ENCODE data around the gene DNASE1L3.

Gene DNASE1L3

DNA sequence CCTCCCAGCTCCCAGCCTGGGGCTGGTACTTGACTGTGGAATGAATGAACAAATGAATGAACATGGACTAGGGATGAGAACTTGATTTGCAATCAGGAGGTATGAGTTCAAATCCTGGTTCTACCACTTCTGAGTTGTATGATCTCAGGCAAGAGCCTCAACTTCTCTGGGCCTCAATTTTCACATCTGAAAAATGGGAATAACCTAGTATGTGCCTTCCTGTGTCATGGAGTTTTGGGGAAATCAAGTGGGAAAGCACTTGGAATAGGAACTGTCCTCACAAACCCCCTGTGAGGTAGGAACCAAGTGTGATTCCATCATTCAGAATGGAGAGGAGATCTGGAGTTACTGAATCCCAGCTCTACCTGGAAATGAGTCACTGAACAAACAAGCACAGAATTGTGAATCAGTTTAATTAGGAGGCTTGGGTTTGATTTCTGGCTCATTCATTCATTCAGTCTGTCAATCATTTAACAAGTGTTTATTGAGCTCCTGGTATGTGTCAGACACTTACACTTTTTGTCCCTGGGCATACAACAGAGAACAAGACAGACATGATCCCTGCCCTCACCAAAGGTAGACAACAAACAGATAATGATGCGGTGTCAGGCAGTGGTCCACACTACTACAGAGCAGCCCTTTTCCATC lies 29.7 kb downstream of the DNASE1L3 start:
- Mint-ChIP-seq H3K27me3 (no peaks in the 10 kb centered on the region), H3K36me3 (ENCODE audit: low read depth) (no peaks in the 10 kb centered on the region), H3K4me1 (ENCODE audit: low read depth) (peaks cover 25% of the 10 kb centered on the region)

DNA sequence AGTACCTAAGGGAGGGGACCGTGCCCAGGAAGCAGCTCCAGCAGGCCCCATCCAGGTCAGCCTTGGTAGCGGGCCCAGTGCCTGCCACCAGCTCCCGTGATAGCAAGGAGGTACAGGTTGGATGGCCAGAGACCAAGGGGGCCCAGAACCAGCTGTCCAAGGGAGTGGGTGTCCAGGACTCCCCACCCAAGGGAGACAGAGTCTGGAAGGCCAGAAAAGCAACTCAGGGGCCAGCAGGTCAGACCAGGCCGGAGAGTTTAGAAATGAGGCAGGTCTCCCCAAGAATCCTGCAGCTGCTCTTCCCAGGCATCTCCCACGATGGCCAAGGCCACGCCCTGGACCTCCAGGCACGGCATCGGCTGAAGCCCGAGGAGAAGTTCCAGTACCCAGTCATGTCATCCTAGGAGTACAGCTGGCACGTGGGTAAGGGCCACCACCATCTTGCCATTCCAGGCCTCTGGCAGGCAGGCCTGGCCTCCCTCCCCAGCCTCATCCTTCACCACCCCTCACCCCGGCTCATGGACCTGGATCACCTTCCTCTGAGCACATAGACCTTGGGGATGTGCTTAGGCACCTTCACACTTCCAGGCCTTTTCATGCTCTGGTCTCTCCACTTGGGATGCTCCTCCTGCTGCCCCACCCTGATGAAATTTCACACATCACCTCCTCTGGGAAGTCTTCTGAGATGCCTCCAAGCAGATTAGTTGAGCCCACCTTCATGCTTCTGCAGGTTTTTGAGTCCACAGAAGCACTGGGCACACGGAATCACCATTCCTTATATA lies 30.5 kb downstream of the DNASE1L3 start:
- H3K4me1 Mint-ChIP-seq (ENCODE audit: low read depth), result peaks cover 25% of the 10 kb centered on the region
- no peaks in the 10 kb centered on the region for H3K9me3 Mint-ChIP-seq
- H3K36me3 Mint-ChIP-seq (ENCODE audit: low read depth), result no peaks in the 10 kb centered on the region
- no peak overlapping the region for H3K4me3 Mint-ChIP-seq
- no peak overlapping the region for H3K27ac Mint-ChIP-seq
- H3K27me3 Mint-ChIP-seq, result no peaks in the 10 kb centered on the region

More for the DNA sequence above, 29.7 kb downstream of the DNASE1L3 start:
- Mint-ChIP-seq H3K9me3 (no peaks in the 10 kb centered on the region), H3K27ac (no peak overlapping the region), H3K4me3 (no peak overlapping the region)

DNA sequence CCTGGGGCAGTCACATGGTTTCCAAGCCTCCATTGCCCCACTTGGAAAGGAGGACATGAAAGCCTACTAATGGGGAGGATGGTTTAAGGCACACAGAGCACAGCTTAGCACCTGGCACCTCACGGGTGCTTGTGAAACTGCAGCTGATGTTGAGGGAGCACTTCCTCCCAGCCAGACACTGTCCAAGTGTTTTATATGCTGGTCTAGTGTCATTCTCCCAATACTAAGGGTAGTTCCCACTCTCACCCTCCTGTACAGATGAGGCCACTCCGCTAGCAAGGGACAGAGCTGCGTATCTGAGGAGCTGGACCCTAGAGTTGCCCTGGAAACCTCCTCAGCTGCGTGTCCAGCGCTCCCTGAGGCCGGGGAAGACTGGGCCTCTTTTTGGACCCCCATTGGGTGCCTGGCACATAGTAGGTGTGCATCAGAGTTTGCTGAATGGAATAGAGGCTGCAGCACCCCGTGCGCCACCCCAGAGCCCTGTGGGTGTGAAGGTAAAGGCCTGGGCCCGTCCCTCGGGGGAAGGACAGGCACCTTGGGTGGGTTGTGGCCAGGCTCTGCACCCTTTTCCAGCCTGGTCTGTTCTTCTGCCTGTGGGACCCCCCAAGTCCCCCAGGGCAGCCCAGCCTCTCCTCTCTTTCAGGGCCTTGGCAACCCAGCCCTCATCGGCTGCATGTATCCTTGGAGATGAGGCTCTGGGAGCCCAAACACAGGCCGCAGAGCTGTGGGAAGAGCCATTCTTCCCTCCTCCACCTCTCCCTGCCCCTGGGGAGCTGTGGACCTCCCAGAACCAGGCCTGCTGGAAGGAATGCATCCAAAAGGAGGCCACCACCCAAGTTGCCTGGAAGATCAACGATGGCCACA lies 31.3 kb downstream of the DNASE1L3 start:
- Mint-ChIP-seq H3K27me3 (no peaks in the 10 kb centered on the region), H3K36me3 (ENCODE audit: low read depth) (no peaks in the 10 kb centered on the region), H3K4me3 (no peak overlapping the region), H3K27ac (no peak overlapping the region), H3K4me1 (ENCODE audit: low read depth) (peaks cover 25% of the 10 kb centered on the region), H3K9me3 (no peaks in the 10 kb centered on the region)

DNA sequence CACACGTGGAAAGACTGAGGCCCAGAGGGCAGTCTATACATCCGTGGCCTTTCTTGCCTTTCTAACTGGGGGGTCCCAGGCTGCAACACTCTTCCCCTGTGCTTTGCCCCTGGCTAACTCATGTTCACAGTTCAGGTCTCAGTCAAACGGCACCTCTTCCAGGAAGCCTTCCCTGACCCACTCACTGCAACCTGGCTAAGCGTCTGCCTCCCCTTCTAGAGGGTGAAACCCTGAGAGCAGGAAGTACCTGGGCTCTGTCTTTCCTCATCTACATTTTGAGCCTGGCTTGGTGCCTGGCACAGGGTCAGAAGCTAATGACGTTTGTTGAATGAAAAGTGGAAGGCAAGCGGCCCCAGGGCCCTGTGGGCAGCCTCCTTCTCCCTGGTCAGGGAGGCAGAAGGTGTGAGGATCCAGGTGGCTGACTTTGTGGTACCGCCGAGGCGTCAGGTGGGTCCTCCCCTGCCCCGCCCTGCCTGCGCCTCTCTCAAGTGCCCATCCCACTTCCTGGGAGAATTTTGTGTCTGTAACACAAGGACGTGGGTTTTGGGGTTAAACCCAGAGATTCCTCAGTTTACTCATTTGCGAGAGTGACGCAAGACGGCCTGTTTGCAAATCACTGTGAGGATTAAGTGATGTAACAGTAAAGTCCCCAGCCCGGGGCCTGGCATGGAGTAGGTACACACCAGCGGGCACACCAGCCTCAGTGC lies 32.1 kb downstream of the DNASE1L3 start:
- H3K4me3 Mint-ChIP-seq, result peak overlapping the region; percentile 47
- H3K27ac Mint-ChIP-seq, result no peak overlapping the region
- H3K9me3 Mint-ChIP-seq, result no peaks in the 10 kb centered on the region

DNA sequence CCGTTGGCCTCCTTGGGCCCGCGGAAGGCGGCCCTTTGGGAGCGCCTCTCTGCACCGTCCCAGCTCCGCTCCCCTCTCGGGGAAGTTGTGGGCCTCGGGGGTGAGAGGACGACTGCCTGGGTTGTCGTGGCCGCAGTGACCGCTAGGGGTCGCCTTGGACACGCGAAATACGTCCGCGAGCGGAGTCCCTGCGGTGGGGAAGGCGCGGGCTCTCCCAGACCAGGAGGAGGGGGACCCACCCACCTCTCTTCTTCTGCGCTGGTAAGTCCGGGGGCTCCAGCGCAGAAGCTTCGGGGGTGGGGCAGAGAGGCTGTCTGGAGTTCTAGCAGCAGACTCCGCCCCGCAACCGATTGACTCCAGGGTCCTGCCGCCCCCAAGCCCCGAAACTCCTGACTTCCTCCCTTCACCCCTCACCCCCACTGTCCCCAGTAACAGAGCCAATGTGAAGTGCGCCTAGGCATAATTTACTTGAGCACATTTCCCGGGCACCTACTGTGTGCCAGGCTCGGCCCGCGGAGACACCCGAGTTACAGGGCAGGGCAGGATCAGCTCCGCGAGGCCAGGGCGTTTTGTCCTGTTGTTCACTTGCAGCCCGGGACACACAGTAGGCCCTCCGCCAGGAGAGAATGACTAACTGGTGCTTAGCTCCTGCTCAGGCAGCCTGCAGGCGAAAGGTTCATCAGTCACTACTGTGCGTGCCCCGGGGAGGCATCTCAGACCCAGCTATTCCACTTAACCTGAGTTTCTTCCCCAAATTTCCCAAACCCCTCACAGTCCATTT lies 32.8 kb downstream of the DNASE1L3 start:
- no peaks in the 10 kb centered on the region for H3K9me3 Mint-ChIP-seq
- H3K27ac Mint-ChIP-seq, result no peak overlapping the region
- peak overlapping the region; percentile 47 for H3K4me3 Mint-ChIP-seq
- H3K27me3 Mint-ChIP-seq, result no peaks in the 10 kb centered on the region
- no peaks in the 10 kb centered on the region for H3K36me3 Mint-ChIP-seq (ENCODE audit: low read depth)
- H3K4me1 Mint-ChIP-seq (ENCODE audit: low read depth), result peaks cover 25% of the 10 kb centered on the region

More for the DNA sequence above, 32.1 kb downstream of the DNASE1L3 start:
- Mint-ChIP-seq H3K27me3 (no peaks in the 10 kb centered on the region), H3K4me1 (ENCODE audit: low read depth) (peaks cover 25% of the 10 kb centered on the region), H3K36me3 (ENCODE audit: low read depth) (no peaks in the 10 kb centered on the region)

DNA sequence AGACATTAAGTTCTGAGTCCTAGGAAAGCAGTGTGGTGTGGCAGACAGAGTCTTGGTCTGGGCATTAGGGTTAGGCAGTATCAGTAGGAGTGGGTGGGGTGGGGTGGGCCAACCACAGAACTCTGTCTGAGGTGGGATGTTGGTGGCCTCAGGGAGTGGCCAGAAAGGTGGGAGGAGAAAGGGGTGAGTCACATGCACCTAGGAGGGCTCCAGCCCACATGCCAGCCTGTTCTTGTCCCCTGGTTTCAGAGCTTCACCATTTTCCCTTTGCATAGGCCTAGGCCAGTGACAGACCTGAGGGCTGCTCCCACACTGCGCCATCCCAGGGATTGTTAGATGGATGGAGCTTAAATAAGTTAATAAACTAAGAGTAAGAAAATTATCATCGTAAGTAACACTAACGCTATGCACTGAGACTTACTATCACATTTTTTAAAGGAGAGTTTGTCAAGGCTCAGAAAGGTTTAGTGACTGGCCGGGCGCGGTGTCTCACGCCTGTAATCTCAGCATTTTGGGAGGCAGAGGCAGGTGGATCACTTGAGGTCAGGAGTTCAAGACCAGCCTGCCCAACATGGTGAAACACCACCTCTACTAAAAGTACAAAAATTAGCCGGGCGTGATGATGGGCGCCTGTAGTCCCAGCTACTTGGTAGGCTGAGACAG lies 33.8 kb downstream of the DNASE1L3 start:
- no peaks in the 10 kb centered on the region for H3K36me3 Mint-ChIP-seq (ENCODE audit: low read depth)
- H3K27ac Mint-ChIP-seq, result no peak overlapping the region
- peaks cover 25% of the 10 kb centered on the region for H3K4me1 Mint-ChIP-seq (ENCODE audit: low read depth)
- no peak overlapping the region for H3K4me3 Mint-ChIP-seq
- no peaks in the 10 kb centered on the region for H3K9me3 Mint-ChIP-seq
- no peaks in the 10 kb centered on the region for H3K27me3 Mint-ChIP-seq

DNA sequence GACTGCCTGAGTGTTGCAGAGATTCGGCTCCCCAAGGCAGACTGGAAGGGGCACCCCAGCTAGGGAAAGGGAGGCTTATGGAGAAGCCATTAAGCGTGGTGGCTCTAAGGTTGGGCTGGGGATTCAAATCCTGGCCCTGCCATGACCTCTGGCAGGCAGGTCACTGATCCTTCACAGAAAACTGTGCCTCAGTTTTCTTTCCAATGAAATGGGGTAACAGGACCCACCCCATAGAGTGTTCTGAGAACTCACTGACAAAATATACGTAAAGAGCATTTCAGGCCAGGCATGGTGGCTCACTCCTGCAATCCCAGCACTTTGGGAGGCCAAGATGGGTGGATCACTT lies 34.6 kb downstream of the DNASE1L3 start:
- Mint-ChIP-seq H3K36me3 (ENCODE audit: low read depth) (no peaks in the 10 kb centered on the region), H3K9me3 (no peaks in the 10 kb centered on the region), H3K27me3 (no peaks in the 10 kb centered on the region), H3K4me3 (no peak overlapping the region), H3K4me1 (ENCODE audit: low read depth) (peaks cover 25% of the 10 kb centered on the region), H3K27ac (no peak overlapping the region)

DNA sequence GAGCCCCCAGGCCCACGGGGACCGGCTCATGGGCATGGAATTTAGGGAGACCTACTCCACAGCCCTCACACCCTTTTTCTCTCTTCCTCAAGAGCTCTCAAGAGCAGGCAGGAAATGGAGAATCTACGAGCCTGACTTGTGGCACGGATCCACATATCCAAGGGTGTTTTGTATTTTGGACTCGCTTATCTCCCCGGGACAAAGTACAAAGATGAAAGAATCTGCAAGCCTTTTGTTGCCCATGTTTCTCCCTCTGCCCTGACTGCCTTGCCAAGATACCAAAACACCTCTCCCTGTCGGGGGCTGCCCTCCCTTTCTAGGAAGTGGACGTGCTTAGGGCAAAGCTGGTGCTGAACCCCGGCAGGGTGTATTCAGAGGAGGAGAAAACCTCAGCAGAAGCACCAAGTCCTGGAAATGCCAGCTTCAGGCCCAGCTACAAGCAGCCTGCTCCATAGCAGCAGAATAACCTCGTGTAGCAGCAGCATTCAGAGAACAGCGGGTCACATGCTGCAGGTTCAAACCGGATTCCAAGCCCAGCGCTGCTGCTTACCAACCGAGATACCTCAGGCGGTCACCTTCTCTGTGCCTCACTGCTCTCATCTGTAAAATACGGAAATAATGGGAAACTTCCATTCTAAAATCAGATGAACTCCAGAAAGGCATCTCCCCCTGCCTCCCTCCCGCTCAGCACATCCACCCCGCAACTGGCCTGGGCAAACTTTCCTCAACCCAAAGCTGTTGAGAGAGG lies 35.2 kb downstream of the DNASE1L3 start:
- Mint-ChIP-seq H3K27ac (no peak overlapping the region), H3K4me1 (ENCODE audit: low read depth) (peaks cover 25% of the 10 kb centered on the region), H3K27me3 (no peaks in the 10 kb centered on the region), H3K9me3 (no peaks in the 10 kb centered on the region), H3K4me3 (no peak overlapping the region), H3K36me3 (ENCODE audit: low read depth) (no peaks in the 10 kb centered on the region)

DNA sequence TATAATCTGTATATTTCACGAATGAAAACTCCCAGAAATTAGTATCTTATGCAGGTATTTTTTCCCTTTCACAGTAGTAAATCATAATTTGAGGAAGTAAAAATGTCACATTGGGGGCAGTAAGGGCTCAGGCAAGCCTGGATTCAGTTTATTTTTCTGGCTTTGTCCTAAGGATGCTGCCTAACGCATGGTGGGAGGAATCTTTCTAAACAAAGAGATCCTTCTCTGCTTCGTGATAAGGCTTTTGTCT lies 35.7 kb downstream of the DNASE1L3 start:
- no peaks in the 10 kb centered on the region for H3K27me3 Mint-ChIP-seq
- H3K27ac Mint-ChIP-seq, result no peak overlapping the region
- no peaks in the 10 kb centered on the region for H3K36me3 Mint-ChIP-seq (ENCODE audit: low read depth)
- no peaks in the 10 kb centered on the region for H3K9me3 Mint-ChIP-seq
- H3K4me3 Mint-ChIP-seq, result no peak overlapping the region
- H3K4me1 Mint-ChIP-seq (ENCODE audit: low read depth), result peaks cover 25% of the 10 kb centered on the region

DNA sequence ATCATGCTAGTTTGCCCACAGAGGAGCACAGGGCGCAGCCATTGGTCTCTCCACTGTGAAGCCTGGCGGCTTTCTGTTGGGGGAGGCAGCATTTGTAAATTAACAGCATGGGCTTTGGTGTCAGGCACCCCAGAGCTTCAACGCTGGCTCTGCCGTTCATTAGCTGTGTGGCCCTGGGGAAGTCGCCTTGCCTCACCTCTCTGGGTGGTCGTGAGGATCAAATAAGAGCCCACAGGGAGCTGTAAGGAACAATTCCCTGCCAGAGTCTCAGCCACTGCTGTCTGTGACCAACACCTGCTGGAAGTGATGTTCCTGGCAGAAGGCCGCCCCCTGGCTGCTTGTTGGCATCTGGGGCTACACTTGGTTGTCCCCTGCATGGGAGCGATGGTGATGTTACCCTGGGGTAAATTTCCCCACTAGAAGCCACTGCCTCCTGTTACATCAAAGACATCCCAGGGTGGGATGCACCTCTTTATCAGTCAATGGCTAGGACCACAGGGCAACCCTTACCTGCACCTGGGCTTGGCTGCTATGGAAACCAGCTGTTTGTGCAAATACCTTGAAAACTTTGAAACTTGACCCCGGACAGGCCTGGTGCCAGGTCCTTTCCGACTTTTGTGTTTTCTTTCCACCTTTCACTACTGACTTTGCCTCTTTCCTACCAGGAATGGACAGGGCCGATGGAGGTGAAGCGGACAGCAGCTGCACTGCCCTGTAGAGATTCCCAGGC lies 36.9 kb downstream of the DNASE1L3 start:
- H3K9me3 Mint-ChIP-seq, result no peaks in the 10 kb centered on the region
- no peak overlapping the region for H3K27ac Mint-ChIP-seq
- H3K4me1 Mint-ChIP-seq (ENCODE audit: low read depth), result peaks cover 25% of the 10 kb centered on the region
- no peaks in the 10 kb centered on the region for H3K27me3 Mint-ChIP-seq
- no peak overlapping the region for H3K4me3 Mint-ChIP-seq
- no peaks in the 10 kb centered on the region for H3K36me3 Mint-ChIP-seq (ENCODE audit: low read depth)

DNA sequence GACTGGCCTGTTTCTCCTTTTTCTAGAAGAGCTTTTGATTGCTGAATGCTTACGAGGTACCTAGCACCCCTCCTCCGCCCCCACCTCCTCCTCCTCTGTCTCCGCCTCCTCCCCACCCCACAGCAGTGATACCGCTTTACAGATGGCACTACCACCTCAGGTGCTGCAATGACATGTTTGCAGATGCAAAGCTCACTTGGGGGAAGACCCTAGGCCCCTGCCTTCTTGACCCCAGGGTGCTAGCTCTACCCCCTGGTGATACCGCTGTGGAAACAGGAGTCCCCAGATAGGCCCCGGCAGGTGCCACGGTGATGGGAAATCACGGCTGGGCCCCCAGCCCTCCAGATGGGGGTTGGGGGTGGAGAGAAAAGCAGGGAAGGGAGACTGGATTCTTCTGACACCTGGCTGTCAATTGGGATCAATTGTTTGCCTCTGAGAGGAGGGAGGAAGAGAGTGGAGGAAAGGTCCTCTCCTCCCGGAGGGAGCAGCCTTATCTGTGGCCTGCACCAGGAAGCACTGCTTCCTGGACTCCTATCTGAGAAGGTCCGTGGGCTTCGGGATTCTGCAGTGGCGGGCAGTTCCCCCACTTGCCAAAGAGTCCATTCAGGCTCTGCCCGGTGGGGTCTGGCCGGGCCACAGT lies 37.6 kb downstream of the DNASE1L3 start:
- no peaks in the 10 kb centered on the region for H3K36me3 Mint-ChIP-seq (ENCODE audit: low read depth)
- H3K4me1 Mint-ChIP-seq (ENCODE audit: low read depth), result peaks cover 18% of the 10 kb centered on the region

DNA sequence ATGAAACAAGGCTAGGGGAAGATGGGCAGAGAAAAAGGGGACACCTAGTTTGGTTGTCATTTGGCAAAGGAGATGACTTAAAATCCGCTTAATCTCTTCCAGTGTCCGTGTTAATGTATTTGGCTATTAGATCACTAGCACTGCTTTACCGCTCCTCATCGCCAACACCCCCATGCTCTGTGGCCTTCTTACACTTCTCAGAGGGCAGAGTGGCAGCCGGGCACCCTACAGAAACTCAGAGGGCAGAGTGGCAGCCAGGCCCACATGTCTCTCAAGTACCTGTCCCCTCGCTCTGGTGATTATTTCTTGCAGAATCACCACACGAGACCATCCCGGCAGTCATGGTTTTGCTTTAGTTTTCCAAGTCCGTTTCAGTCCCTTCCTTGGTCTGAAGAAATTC lies 39.6 kb downstream of the DNASE1L3 start:
- H3K9me3 Mint-ChIP-seq, result no peaks in the 10 kb centered on the region
- no peak overlapping the region for H3K4me3 Mint-ChIP-seq
- no peaks in the 10 kb centered on the region for H3K36me3 Mint-ChIP-seq (ENCODE audit: low read depth)
- H3K4me1 Mint-ChIP-seq (ENCODE audit: low read depth), result no peaks in the 10 kb centered on the region
- H3K27ac Mint-ChIP-seq, result no peak overlapping the region
- H3K27me3 Mint-ChIP-seq, result no peaks in the 10 kb centered on the region

More for the DNA sequence above, 37.6 kb downstream of the DNASE1L3 start:
- Mint-ChIP-seq H3K9me3 (no peaks in the 10 kb centered on the region), H3K27me3 (no peaks in the 10 kb centered on the region), H3K4me3 (no peak overlapping the region), H3K27ac (no peak overlapping the region)
